OCI-LY7 (cell line): Measurements from ENCODE around the gene C1orf159.

Experiments
- EZH2phosphoT487 ChIP-seq: fragments of 200-600 bp; sonication (generic); IDR thresholded peaks from 2 replicates; pipeline ENCODE4 v1.6.1; 2018; ENCODE audit warnings: low read depth, borderline replicate concordance, mild to moderate bottlenecking, mixed run types, antibody characterized with exemption, low read length, moderate library complexity, mixed read lengths
- TF ChIP-seq, protein P1 (sequence below): fragments of 200-600 bp; sonication (generic); conservative IDR thresholded peaks from 2 replicates; pipeline ENCODE4 v1.5.1; 2014; ENCODE audit warnings: mild to moderate bottlenecking, antibody characterized with exemption, low read length, moderate library complexity, mixed read lengths

DNA sequence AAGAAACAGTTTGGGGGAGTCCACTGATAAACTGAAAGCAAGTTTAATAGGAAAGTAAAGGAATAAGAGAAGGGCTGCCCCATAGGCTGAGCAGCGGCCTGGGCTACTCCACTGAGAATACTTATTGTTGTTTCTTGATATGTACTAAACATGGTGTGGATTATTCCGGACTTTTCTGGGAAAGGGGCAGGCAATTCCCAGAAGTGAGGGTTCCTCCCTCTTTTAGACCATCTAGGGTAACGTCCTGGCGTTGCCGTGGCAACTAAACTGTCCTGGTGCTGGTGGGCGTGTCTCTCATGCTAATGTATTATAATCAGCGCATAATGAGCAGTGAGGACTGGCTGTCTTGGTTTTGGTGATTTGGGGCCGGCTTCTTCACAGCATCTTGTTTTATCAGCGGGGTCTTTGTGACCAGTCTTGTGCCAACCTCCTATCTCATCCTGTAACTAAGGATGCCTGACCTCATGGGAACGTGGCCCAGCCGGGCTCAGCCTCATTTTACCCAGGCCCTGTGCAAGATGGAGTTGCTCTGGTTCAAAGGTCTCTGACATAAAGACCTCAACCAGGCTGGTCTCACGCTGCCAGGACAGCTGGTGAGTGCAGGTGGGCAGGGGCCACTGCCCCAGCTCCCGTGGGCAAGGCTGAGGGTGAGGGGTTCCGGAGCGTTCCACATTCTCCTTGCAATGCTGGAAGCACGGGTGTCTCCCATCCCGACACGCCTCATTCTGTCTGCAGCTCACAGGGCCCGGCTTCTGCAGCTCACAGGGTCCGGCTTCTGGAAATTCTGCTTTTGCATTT, 19.6 kb upstream of the C1orf159 start:
- TF ChIP-seq, protein P1, sequence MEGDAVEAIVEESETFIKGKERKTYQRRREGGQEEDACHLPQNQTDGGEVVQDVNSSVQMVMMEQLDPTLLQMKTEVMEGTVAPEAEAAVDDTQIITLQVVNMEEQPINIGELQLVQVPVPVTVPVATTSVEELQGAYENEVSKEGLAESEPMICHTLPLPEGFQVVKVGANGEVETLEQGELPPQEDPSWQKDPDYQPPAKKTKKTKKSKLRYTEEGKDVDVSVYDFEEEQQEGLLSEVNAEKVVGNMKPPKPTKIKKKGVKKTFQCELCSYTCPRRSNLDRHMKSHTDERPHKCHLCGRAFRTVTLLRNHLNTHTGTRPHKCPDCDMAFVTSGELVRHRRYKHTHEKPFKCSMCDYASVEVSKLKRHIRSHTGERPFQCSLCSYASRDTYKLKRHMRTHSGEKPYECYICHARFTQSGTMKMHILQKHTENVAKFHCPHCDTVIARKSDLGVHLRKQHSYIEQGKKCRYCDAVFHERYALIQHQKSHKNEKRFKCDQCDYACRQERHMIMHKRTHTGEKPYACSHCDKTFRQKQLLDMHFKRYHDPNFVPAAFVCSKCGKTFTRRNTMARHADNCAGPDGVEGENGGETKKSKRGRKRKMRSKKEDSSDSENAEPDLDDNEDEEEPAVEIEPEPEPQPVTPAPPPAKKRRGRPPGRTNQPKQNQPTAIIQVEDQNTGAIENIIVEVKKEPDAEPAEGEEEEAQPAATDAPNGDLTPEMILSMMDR, result no peak
- no peak for TF ChIP-seq EZH2phosphoT487
